Smooth muscle cell (in vitro differentiated cells): ENCODE results near the gene CARD18. TPM values are rescaled to one million over a fixed set of nuclear protein-coding genes. Genes with fewer than 3 reads are reported as not detected.

Source experiments
- DNase-seq: peaks from one replicate; lab custom pipeline; 2025; ENCODE audit not compliant: unreplicated experiment; lab: John Stamatoyannopoulos, UW
- H2AFZ ChIP-seq: fragments of 200-600 bp; sonication (generic); 2 replicates; pipeline ENCODE4 v1.6.0; 2016; ENCODE audit warnings: antibody characterized with exemption, low read depth, mild to moderate bottlenecking
- H3F3A ChIP-seq: fragments of 200-600 bp; sonication (generic); 2 replicates; pipeline ENCODE4 v1.6.0; 2017; ENCODE audit warnings: antibody characterized with exemption, low read depth
- H3K27ac ChIP-seq: fragments of 200-600 bp; sonication (generic); 2 replicates; pipeline ENCODE4 v1.5.1; 2016; ENCODE audit warnings: low read depth, mild to moderate bottlenecking
- H3K27me3 ChIP-seq: fragments of 200-600 bp; sonication (generic); 2 replicates; pipeline ENCODE4 v1.6.1; 2016; ENCODE audit warnings: low read depth, mild to moderate bottlenecking
- H3K36me3 ChIP-seq: fragments of 200-600 bp; sonication (generic); 2 replicates; pipeline ENCODE4 v1.5.1; 2016; ENCODE audit warnings: low read depth
- H3K4me1 ChIP-seq: fragments of 200-600 bp; sonication (generic); 2 replicates; pipeline ENCODE4 v1.5.1; 2016; ENCODE audit warnings: low read depth
- H3K4me2 ChIP-seq: fragments of 200-600 bp; sonication (generic); 2 replicates; pipeline ENCODE4 v1.6.0; 2016; ENCODE audit warnings: mild to moderate bottlenecking
- H3K4me3 ChIP-seq: fragments of 200-600 bp; sonication (generic); 2 replicates; pipeline ENCODE4 v1.5.1; 2016; ENCODE audit warnings: mild to moderate bottlenecking
- H3K79me2 ChIP-seq: fragments of 200-600 bp; sonication (generic); 2 replicates; pipeline ENCODE4 v1.6.0; 2016; ENCODE audit warnings: low read depth, mild to moderate bottlenecking
- H3K9ac ChIP-seq: fragments of 200-600 bp; sonication (generic); 2 replicates; pipeline ENCODE4 v1.6.0; 2016; ENCODE audit warnings: low read depth
- H3K9me3 ChIP-seq: fragments of 200-600 bp; sonication (generic); replicated peaks from 2 replicates; pipeline ENCODE4 v1.5.1; 2016; ENCODE audit warnings: low read depth
- H4K20me1 ChIP-seq: fragments of 200-600 bp; sonication (generic); 2 replicates; pipeline ENCODE4 v1.6.0; 2016; ENCODE audit warnings: low read depth
- WGBS: methylation state at CpG from one replicate; pipeline ENCODE4 v1.1.7; 2016; ENCODE audit warnings: low lambda C conversion rate; 5-methylcytosine and 5-hydroxymethylcytosine counted together
- polyA plus RNA-seq: library from polyadenylated mRNA; unstranded; fragments of >200 nt; fragmentation: Nextera tagmentation; extraction: Ambion mirVana; gene quantifications from 2 replicates; pipeline ENCODE4 v1.2.1, GENCODE V29; 2016
- total RNA-seq: library from RNA; depleted of rRNA; stranded (reverse); fragments of >200 nt; gene quantifications from 2 replicates; pipeline ENCODE4 v1.2.3, GENCODE V29; 2014
- TF ChIP-seq, protein P1 (sequence below): fragments of 200-600 bp; sonication (generic); IDR thresholded peaks from 2 replicates; pipeline ENCODE4 v1.5.1; 2017; ENCODE audit warnings: borderline replicate concordance, mild to moderate bottlenecking, antibody characterized with exemption; ENCODE audit not compliant: insufficient read depth, poor library complexity, severe bottlenecking

Gene CARD18, protein sequence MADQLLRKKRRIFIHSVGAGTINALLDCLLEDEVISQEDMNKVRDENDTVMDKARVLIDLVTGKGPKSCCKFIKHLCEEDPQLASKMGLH
- total RNA-seq = not detected in 2 replicates
- polyA plus RNA-seq = not detected in 2 replicates

DNA sequence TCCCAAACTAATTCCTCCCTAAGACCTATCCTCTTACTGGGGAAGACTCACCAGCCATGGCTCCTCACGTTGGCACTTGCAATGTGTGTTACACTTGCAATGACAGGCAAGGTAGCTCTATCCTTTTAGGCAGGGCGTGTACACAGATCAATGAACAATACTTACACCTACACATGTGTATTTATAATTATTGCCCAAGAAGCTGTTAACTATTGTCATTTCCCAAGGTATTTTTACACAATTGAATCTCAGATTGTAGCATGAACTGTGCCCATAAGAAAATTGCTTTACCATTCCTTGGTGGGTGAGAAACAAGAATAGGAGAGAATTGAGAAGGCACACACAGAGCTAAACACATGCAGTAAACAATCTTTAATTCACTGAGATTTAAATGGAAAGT lies at the start of gene CARD18:
CARD18 (minus strand) TSS at position 101 of the 400 bp plus-strand sequence; CDS start at position 58, 43 bp downstream.
- Histone ChIP-seq H4K20me1 (no peaks in the 10 kb centered on the region), H3K9me3 (no peaks in the 10 kb centered on the region), H3K27ac (no peak within 1 kb of the TSS), H3K4me3 (no peak within 1 kb of the TSS), H3K27me3 (no peaks in the 10 kb centered on the region), H2AFZ (no peak within 1 kb of the TSS), H3F3A (no peaks in the 10 kb centered on the region), H3K4me1 (no peaks in the 10 kb centered on the region), H3K9ac (no peak within 1 kb of the TSS), H3K36me3 (no peaks in the 10 kb centered on the region), H3K4me2 (no peak within 1 kb of the TSS), H3K79me2 (no peaks in the 10 kb centered on the region)
- WGBS = 87% methylated on average over 2 of the region's 2 CpGs
- TF ChIP-seq, protein P1, sequence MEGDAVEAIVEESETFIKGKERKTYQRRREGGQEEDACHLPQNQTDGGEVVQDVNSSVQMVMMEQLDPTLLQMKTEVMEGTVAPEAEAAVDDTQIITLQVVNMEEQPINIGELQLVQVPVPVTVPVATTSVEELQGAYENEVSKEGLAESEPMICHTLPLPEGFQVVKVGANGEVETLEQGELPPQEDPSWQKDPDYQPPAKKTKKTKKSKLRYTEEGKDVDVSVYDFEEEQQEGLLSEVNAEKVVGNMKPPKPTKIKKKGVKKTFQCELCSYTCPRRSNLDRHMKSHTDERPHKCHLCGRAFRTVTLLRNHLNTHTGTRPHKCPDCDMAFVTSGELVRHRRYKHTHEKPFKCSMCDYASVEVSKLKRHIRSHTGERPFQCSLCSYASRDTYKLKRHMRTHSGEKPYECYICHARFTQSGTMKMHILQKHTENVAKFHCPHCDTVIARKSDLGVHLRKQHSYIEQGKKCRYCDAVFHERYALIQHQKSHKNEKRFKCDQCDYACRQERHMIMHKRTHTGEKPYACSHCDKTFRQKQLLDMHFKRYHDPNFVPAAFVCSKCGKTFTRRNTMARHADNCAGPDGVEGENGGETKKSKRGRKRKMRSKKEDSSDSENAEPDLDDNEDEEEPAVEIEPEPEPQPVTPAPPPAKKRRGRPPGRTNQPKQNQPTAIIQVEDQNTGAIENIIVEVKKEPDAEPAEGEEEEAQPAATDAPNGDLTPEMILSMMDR = no peak
- DNase-seq = no peak

DNA sequence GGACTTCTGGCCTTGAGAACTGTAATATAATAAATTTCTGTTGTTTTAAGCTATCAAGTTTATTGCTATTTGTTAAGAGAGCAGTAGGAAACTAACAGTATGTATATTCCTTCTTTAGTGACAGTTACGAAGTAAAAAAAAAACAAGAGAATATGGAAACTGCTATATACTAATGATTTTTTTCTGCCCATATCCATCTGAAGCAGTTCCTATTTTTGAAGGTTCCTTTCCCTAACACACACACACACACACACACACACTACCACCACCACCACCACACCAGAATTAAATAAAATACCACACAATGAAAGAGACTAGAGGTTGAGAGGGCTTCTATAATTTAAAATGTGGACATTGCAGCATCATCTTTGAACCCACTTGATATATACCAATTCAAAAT lies 44.4 kb upstream of the CARD18 start:
- peaks cover 4% of the 10 kb centered on the region for H3K4me1 ChIP-seq
- no peaks in the 10 kb centered on the region for H3K27me3 ChIP-seq
- no peak overlapping the region for H3K4me3 ChIP-seq
- H4K20me1 ChIP-seq = no peaks in the 10 kb centered on the region
- no peak for DNase-seq
- H3K27ac ChIP-seq = no peak overlapping the region
- TF ChIP-seq, protein P1 = no peak
- H3K36me3 ChIP-seq = no peaks in the 10 kb centered on the region
- no peak overlapping the region for H3K4me2 ChIP-seq
- H2AFZ ChIP-seq = no peak overlapping the region
- no peaks in the 10 kb centered on the region for H3K79me2 ChIP-seq
- WGBS = 100% methylated on average over 1 of the region's 1 CpG
- no peaks in the 10 kb centered on the region for H3F3A ChIP-seq
- no peaks in the 10 kb centered on the region for H3K9me3 ChIP-seq
- H3K9ac ChIP-seq = no peak overlapping the region

DNA sequence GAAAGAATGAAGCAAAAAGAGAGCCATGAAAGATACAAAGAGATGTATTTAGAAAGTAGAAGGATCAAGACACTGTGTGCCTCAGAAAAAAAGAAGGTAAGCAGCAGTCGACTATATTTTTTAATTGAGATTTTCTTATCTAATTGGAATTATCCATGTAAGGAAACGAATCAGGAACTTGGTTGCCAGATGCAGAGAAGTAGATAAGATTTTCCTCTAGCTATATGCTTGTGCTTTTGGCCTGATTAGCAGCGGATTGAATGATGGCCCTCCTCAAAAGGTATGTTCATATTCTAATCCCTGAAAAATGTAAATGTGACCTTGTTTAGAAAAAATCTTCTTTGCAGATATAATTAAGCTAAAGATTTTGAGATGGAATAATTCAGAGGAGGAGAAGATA lies 43.9 kb upstream of the CARD18 start:
- Histone ChIP-seq H3K4me3 (no peak overlapping the region), H3K4me2 (no peak overlapping the region), H3K27me3 (no peaks in the 10 kb centered on the region), H4K20me1 (no peaks in the 10 kb centered on the region), H3K79me2 (no peaks in the 10 kb centered on the region), H3K9me3 (no peaks in the 10 kb centered on the region), H3K9ac (no peak overlapping the region), H3K27ac (no peak overlapping the region), H3F3A (no peaks in the 10 kb centered on the region), H3K36me3 (no peaks in the 10 kb centered on the region), H3K4me1 (peaks cover 4% of the 10 kb centered on the region), H2AFZ (no peak overlapping the region)
- 85% methylated on average over 3 of the region's 3 CpGs for WGBS
- TF ChIP-seq, protein P1 = no peak
- DNase-seq = no peak

DNA sequence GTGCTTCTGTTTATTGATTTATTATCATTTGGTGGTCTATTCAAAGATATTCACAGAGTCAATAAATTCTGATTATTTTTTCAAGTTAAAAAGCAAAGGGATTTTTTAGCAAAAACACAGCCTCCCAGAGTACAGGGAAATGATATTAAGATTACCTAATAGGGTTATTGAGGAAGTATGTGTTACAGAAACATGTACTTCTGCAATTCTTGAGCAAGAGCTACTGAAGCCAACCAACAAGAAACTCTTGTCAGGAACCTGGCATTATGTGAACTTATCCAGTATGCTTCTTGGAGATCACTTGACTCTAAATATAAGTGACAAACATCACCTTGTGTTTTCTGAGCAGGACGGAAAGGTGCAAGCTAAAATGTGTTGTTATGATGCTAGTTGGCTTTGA lies 42.0 kb upstream of the CARD18 start:
- Histone ChIP-seq H3K27me3 (no peaks in the 10 kb centered on the region), H2AFZ (peak overlapping the region; percentile 71), H3K4me3 (no peak overlapping the region), H3K4me1 (peaks cover 4% of the 10 kb centered on the region), H3K27ac (peak overlapping the region; percentile 57), H3K9ac (no peak overlapping the region), H3F3A (no peaks in the 10 kb centered on the region), H4K20me1 (no peaks in the 10 kb centered on the region), H3K36me3 (no peaks in the 10 kb centered on the region), H3K79me2 (no peaks in the 10 kb centered on the region), H3K4me2 (peak overlapping the region; percentile 57), H3K9me3 (no peaks in the 10 kb centered on the region)
- DNase-seq = no peak
- TF ChIP-seq, protein P1 = no peak
- 87% methylated on average over 1 of the region's 1 CpG for WGBS
